NCI-H82 treated with DMSO at 0.1 percent for 48 hours (cell line): ENCODE results near the gene SRRM5.
A peak's percentile ranks its signal among the peaks of the same experiment; 100 is the strongest.
"Not testable (repeated sequence)": the region's sequence is repeated elsewhere in the genome, so short reads cannot be mapped to it uniquely, and the experiment has no call there.

Experiments
- DNase-seq: peaks from one replicate; lab custom pipeline; 2025; ENCODE audit not compliant: unreplicated experiment; lab: John Stamatoyannopoulos, UW

SRRM5 gene

DNA sequence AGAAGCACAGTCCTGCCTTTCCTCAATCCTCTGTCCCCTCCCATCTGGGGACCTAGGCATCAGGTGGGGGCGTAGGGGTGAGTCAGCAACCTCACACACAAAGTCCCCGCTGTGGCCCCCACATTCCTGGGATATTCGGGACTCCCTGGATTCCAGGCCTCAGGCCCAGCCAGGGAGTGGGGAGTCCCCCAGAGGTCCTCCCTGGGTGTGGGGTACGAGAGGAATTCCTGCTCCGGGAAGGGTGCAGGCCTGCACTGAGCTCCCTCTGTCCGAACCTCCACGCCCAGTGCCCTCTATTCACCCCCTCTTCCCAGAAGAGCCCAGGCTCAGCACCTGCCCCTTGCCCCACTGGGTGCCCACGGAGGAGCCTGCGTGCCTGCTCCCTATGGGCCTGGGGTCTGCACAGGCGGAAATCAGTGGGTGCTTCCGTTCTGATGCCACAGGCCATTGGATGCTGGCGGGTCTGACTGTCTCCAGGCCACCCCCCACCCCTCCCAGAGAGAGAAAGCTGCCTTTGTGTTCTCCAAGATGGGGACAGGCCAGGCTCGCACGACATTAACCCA lies 24.3 kb downstream of the SRRM5 start:
- no peak for DNase-seq

DNA sequence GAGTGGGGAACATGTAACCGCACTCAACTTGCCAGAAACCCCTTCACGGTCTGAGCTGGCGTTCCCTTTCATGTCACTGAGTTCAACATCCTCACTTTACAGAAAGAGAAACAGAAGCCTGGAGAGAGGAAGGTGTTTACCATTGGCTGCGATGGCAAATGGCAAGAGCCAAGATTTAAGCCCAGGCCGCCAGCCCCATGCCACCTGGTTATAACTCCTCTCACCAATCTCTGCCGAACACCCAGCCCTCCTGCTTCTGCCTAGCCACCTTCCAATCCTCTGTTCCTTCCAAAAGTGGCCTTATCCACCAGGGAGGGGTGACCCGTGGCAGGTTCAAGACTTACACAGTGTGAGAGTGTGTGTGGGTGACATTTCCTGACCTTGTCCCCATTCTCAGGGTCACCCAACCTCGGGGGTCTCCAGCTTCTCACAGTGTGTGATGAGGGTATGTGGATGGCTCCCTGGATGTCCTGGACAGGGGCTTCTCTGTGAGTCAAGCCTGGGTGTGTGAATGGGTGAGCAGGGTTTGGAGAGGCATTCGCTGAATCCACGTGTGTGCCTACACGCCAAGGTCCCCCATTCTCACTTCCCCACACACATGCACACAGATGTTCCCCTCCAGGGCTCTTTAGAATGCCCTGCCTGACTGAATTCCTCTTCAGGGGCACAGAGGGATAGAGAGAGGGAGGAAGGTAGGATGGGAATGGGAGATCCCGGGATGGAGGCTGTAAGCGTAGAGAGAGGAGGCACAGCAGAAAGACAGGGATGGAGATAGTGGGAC lies 26.5 kb downstream of the SRRM5 start:
- no peak for DNase-seq

DNA sequence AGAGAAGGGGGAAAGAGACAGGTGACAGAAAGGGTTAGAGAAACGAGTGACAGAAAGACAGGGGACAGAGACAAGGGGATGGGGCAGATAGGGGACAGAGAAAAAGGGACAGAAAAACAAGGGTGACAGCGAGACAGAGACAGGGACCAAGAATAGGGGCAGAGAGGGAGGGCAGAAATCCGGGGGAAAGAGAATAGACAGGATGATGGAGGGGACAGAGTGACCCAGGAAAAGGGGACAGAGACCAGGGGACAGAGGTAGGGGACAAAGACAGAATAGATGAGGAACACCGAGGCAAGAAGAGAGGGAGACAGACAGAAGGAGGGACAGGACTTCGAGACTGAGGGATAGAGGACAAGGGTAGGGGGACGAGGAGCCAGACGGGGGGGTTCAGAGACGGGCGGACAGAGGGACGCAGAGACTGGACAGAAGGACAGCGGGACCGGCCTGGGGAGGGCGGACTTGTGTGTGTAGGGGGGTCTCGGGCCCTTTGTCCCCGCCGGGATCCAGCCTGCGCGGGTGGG lies 27.2 kb downstream of the SRRM5 start:
- DNase-seq = no peak

DNA sequence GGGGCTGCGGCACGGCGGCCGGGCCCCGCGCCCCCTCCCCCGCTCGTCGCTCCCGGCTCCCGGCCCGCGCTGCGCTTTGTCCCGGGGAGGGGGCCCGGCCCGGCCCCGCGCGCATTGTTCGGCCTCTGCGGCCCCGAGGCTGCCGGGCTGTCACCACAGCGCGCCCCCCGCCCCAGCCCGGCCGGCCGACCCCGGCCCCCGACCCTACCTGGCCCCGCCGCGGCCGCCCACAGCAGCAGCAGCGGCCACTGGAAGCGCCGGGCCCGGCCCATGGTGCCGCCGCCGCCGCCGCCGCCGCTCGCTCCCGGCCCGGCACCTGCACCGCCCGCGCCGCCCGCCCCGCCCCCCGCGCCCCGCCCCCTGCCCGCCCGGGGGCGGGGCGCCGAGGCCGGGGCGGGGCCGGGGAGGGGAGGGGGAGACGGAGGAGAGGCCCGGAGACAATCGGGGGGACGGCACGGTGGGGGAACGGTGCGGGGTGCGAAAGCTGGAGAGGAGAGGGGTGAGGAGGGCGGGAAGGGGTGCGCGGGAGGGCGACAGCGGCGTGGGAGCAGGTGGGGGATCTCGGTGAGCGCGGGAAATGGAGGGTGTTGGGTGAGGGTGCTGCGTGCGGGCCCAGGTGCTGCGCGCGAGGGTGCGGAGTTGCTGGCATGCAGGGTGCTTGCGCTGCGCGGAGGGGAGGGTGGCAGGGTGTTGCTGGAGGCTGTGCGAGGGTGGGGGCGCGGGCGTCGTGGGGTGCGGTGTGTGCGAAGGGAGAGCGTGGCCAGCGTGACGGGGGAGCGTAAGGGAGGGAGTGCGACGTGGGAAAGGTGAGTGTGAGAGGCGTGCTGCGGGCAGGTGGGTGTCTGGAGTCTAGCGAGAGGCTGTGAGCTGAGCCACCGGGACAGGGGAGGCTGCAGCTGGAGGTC lies 27.9 kb downstream of the SRRM5 start, which contains the start of gene CADM4:
TSS of gene CADM4 (minus strand) at position 332 of the 905 bp plus-strand sequence. CDS start at position 272, 60 bp downstream.
- DNase-seq = no peak

DNA sequence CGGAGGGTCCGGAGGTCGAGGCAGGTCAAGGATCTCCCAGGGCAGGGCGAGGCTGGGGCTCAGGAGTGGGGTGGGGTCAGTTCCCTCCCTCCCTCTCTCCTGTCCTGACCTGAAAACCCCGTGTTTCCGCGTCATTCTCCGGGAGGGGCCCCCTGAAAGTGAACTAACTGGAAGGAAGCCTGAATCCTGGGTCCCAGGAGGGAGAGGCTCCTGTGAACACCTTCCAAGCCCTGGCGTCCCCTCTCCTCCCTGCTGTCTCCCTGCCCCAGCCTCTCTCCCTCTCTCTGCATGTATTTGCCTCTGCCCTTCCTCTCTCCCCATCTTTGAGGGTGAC lies 28.5 kb downstream of the SRRM5 start:
- no peak for DNase-seq

DNA sequence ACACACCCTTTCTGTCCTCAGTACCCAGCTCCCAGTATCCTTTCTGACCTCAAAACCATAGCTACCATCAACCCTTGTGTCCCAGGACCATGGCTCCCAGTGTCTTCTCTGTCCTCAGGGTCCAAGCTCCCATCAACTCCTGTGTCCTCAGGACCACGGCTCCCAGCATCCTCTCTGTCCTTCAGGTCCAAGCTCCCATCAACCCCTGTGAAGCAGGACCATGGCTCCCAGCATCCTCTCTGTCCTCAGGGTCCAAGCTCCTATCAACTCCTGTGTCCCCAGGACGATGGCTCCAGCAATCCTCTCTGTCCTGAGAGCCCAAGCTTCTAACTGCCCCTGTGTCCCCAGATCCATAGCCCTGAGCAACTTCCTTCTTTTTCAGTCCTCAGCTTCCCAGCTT lies 29.4 kb downstream of the SRRM5 start:
- DNase-seq = no peak

DNA sequence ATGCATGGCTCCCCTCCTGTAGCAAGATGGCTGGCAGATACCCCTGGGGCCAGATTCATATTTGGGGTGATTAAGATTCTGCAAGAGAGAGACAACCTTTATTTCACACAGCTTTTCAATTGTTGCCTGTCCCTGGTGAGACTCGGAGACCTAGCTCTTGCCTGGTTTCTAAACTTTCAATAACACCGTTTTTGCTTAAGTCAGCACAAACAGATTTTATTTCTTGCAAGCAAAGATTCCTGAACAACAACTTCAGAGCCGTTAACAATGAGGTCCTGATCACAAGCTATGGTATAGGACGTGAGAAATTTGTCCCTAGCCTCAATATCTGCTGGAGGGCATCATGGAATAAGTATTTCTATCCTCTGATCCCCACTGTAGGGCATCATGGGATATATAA lies 30.6 kb downstream of the SRRM5 start:
- DNase-seq = no peak

DNA sequence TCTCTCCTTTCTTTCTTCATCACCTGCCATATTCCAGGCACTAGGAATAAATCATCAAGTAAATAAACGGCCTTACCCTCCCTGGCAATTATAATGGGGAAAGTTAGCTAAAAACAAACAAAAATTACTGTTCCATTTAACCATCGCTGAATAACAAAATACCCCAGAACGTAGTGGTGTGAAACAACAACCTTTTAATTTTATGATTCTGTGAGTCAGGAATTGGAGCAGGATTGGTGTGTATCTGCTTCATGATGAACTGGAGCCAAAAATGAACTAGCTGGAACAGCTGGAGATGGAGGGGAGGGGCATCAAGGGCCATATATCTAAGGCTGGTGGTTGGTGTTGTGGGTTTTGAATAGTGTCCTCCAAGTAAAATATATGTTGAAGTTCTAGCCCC lies 31.4 kb downstream of the SRRM5 start:
- DNase-seq = no peak

DNA sequence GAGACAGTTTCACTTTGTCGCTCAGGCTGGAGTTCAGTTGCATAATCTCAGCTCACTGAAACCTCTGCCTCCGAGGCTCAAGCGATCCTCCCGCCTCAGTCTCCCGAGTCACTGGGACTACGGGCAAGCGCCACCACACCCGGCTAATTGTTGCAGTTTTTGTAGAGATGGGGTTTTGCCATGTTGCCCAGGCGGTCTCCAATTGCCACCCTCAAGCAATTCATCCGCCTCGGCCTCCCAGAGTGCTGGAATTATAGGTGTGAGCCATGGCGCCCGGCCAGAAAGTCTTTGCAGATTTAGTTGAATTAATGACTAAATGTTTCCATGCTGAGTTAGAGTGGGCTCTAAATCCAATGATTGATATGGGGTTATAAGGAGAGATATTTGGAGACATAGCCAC lies 32.3 kb downstream of the SRRM5 start:
- DNase-seq = no peak

DNA sequence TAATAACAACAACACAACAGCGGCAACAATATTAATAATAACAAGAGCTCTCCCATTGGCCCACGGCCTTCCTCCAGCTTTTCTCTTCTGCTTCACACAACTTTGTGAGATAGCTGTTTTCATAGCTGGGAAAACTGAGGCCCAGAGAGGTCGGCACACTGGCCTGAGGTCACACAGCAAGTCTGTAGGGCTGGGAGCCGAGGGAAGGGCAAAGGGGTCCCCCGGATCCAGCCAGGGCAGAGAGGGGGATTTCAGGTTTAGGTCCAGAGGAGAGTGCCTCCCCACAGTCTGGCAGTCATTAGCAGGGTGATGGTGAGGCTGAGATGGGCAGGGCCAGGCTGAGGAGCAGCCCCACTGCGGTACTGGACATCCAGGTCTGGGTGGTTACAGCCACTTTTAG lies 36.7 kb downstream of the SRRM5 start:
- DNase-seq = no peak

DNA sequence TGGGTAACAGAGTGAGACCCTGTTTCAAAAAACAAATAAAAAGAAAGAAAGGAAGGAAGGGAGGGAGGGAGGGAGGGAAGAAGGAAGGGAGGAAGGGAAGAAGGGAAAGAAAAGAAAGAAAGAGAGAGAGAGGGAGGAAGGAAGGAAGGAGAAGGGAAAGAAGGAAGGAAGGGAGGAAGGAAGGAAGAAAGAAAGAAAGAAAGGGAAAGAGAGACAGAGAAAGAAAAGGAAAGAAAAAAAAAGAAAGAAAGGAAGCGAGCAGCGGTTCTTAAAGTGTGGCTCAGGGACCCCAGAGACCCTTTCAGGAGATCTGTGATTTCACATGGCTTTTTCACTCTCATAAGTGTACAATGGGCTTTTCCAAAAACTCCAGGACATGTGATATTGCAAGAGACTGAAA lies 37.6 kb downstream of the SRRM5 start:
- no peak for DNase-seq

DNA sequence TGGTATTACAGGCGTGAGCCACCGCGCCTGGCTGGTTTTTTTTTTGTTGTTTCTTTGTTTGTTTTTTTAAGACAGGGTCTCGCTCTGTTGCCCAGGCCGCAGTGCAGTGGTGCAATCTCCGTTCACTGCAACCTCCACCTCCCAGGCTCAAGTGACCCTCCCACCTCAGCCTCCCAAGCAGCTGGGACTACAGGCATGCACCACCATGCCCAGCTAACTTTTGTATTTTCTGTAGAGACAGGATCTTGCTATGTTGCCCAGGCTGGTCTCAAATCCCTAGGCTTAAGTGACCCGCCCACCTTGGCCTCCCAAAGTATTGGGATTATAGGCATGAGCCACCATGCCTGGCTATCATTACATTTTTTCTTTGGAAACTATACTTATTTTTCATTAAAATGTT lies 38.4 kb downstream of the SRRM5 start:
- DNase-seq = not testable (repeated sequence)

DNA sequence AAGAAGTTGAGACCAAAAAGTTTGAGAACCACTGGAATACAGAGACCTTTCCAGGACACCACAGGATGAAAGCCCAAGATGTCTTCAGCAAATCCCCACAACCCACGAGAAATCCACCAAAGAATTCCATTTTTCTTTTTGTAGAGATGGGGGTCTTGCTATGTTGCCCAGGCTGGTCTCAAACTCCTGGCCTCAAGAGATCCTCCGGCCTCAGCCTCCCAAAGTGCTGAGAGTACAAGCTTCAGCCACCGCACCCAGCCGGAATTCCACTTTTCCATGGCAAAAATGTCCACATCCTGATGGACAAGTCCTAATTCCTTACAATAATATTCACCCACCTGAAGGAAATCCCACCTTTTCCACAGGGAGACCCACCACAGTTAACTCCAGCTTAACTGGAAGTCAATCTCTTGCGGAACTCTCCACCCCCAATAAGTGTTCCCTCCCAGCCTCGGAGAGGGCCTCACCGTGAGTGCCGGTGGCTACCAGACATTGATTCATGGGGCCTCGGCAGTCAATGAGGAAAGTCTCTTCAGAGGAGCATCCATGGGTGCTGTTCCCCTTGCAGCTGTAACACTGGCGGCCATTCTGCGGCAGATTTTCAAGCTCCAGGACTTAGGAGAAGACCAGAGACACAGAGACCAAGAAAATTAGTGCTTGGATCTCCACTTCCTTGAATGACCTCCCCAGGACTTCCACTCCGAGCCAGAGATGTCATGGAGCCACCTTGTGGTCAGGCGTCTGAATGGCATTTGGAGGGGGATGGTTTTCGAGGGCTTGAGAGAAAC lies 40.1 kb downstream of the SRRM5 start:
- DNase-seq = peak; percentile 40

DNA sequence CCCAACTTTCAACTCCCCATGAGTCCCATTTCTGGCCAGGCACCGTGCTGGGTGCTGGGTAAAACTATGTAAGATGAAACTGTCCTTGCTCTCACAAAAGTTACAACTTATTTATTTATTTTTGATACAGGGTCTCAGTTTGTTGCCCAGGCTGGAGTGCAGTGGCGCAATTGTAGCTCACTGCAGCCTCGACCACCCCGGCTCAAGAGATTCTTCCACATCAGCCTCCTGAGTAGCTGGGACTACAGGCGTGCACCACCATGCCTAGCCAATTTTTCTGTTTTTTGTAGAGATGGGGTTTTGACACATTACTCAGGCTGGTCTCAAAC lies 40.6 kb downstream of the SRRM5 start:
- DNase-seq = no peak

DNA sequence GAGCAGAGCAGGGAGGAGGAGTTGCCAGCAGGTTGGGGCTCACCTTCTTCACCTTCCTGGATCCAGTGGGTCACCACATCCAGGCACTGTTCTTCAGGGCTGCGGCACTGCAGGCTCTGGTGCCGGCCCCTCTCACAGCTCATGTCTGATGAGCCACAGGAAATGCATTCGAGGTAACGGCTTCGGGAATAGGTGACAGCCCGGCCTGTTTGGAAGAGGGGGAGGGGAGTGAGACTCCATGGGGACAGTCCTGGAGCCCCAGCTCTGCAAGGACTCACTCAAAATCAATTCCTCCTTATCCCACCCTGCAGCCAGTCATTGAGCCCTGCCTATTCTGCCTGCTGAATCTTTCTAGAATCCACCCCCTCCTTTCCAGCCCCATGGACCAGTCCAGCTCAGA lies 44.5 kb downstream of the SRRM5 start:
- DNase-seq = no peak

DNA sequence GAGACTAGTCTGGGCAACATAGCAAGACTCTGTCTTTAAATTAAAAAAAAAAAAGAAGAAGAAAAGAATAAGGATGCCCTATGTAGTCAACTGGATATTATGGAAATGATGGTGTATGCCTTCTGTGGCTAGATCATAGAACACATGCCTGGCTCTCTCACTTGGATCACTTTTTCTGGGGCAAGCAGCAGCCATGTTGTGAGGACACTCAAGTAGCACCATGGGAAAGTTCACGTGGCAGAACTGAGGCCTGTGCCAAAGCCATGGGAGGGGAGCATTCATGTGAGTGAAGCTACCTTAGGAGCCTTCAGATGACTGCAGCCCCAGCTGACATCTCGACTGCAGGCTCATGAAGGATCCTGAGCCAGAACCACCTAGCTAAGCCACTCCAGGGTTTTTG lies 46.1 kb downstream of the SRRM5 start:
- no peak for DNase-seq

DNA sequence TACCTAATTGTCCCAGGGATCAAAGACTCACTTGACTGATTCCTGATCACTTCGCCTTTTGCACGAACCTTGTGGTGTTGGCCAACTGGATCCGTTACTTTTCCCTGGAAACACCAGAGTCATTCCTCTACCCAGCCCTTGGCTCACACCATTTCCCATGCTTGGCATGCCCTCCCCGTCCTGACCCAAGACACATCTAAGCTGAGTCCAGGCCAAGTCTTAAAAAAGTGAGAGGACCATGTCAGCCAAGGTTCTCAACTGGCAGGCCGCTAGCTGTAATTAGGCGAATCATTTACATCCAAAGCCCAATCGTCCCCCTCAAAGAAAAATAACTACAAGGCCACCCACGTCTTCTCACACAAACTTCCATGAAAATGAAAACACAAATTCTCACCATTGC lies 46.6 kb downstream of the SRRM5 start:
- no peak for DNase-seq

DNA sequence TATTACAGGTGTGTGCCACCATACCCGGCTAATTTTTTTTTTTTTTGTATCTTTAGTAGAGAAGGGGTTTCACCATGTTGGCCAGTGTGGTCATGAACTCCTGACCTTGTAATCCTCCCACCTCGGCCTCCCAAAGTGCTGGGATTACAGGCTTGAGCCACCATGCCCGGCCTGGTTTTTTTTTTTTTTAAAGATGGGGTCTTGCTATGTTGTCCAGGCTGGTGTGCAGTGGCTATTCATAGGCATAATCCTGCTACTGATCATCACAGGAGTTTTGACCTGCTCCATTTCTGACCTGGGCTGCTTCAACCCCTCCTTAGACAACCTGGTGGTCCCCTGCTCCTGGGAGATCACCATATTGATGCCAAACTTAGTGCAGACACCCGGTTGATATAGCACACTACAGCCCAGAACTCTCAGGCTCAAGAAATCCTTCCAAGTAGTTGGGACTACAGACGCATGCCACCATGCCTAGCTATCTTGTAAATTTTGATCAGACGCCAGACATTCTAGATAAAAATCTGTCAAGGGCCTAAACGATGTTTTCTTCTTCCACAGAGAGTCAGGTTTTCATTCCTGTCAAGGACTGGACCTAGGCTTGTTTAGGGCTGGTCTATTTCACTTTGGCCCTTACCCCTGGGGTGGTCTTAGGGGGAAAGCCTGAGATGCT lies 48.5 kb downstream of the SRRM5 start:
- DNase-seq = no peak

DNA sequence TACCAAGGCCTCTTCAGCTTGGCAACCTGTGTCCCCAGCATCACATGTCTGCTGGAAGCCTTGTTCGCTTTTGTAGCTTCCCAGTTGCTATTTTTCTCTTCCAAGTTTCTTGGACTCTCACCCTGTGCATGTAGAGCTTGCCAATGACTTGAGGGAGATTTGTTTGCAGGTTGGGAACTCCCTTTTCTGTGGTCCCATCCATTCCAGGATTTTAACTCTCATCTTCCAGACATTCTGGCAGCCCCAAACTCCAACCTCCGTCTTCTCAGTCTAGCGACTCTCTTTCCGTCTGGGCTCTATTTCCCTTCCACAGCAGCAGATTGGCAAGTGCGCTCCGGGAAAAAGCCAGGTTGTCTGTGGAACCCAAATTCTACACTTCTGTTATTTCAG lies 49.1 kb downstream of the SRRM5 start:
- no peak for DNase-seq

DNA sequence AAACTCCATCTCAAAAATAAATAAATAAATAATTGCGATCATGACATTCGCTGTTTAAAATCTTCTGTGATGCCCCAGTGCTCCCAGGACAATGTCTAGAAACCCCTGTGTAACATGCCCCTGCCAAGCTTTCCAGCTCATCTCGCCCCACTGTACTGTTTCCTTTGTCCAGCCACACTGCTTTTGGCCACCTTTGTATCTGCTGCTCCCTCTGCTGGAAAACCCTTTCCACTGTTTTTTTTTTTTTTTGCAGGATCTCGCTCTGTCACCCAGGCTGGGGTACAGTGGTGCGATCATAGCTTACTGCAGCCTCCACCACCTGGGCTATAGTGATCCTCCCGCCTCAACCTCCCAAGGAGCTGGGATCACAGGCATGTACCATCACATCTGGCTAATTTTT lies 50.6 kb downstream of the SRRM5 start:
- DNase-seq = no peak

DNA sequence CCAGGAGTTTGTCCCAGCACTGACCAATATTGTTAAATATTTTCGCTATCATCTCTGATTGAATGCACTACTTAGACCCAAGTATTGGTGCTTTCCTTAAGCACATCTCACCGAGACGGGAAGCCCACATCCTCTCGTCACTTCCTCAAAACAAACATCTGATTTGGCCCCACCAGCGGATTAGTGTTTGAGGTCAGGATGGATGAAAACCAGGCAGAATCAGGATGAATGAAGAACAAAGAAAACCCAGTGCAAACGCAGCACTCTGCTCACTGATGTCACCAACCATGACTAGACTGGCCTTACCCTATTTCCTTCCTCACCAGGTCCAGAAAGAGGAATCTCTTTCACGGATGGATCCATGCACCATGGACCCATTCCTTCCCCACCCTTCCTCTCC lies 52.1 kb downstream of the SRRM5 start:
- DNase-seq = no peak
